SK-N-SH (cell line): ENCODE results near the gene TGFBRAP1. TPM values are rescaled to one million over a fixed set of nuclear protein-coding genes. Genes with fewer than 3 reads are reported as not detected.
"Not testable (repeated sequence)": the region's sequence is repeated elsewhere in the genome, so short reads cannot be mapped to it uniquely, and the experiment has no call there.

Experiments used
- CTCF ChIA-PET: fragments of 300-600, 350-600 bp; formaldehyde crosslinking; extraction: SDS; loops from one replicate; lab custom pipeline; 2021; lab: Yijun Ruan, JAX
- POLR2A ChIA-PET: fragments of 350-600 bp; sonication (Branson Sonifier 250); formaldehyde crosslinking; extraction: SDS; loops from one replicate; lab custom pipeline; 2020; ENCODE audit warnings: antibody characterized with exemption, inconsistent platforms; lab: Yijun Ruan, JAX
- DNase-seq: peaks from one replicate; pipeline ENCODE4 v3.0.0; 2012
- H2AFZ ChIP-seq: fragments of 200-600 bp; sonication (generic); 2 replicates; pipeline ENCODE4 v1.8.1; 2016; ENCODE audit warnings: antibody characterized with exemption, mild to moderate bottlenecking, low read depth
- H3F3A ChIP-seq: fragments of 200-600 bp; sonication (generic); replicated peaks from 2 replicates; pipeline ENCODE3; 2016; ENCODE audit warnings: antibody characterized with exemption, mild to moderate bottlenecking; ENCODE audit not compliant: insufficient read depth
- H3K27ac ChIP-seq, 2 experiments: fragments of 200-500 bp in 1 of 2; fragments of 200-600 bp in 1 of 2; sonication (Bioruptor generic) in 1 of 2; sonication (generic), shearing (Covaris generic) in 1 of 2; 2 replicates each; pipeline versions ENCODE4 v1.5.1 to v1.6.1; 2014 to 2016; ENCODE audit warnings: low read depth in 2 of 2, inconsistent platforms in 1 of 2, low read length in 1 of 2, mild to moderate bottlenecking in 1 of 2, mixed read lengths in 1 of 2
- H3K27me3 ChIP-seq: fragments of 200-600 bp; sonication (generic), shearing (Covaris generic); 2 replicates; pipeline ENCODE4 v1.6.1; 2016; ENCODE audit warnings: mixed run types; ENCODE audit not compliant: insufficient read depth
- H3K36me3 ChIP-seq, 2 experiments: fragments of 200-500 bp in 1 of 2; fragments of 200-600 bp in 1 of 2; sonication (Bioruptor generic) in 1 of 2; sonication (generic) in 1 of 2; replicated peaks in 1 of 2; 2 replicates each; pipeline versions ENCODE3 to v1.5.1; 2014 to 2016; ENCODE audit warnings: low read length in 1 of 2, mild to moderate bottlenecking in 1 of 2; ENCODE audit not compliant: insufficient read depth in 2 of 2, control insufficient read depth in 1 of 2
- H3K4me1 ChIP-seq, 2 experiments: fragments of 200-500 bp in 1 of 2; fragments of 200-600 bp in 1 of 2; sonication (Bioruptor generic) in 1 of 2; sonication (generic), shearing (Covaris generic) in 1 of 2; 2 replicates each; pipeline versions ENCODE4 v1.5.1 to v1.6.1; 2014 to 2016; ENCODE audit warnings: low read depth in 1 of 2, low read length in 1 of 2, mixed run types in 1 of 2; ENCODE audit not compliant: insufficient read depth in 2 of 2, control insufficient read depth in 1 of 2
- H3K4me2 ChIP-seq: fragments of 200-600 bp; sonication (generic), shearing (Covaris generic); 2 replicates; pipeline ENCODE4 v1.6.1; 2017; ENCODE audit warnings: mixed run types
- H3K4me3 ChIP-seq, 2 experiments: fragments of 200-500 bp in 1 of 2; fragments of 200-600 bp in 1 of 2; sonication (Bioruptor generic) in 1 of 2; sonication (generic), shearing (Covaris generic) in 1 of 2; 2 replicates each; pipeline versions ENCODE4 v1.5.1 to v1.8.1; 2014 to 2016; ENCODE audit warnings: low read depth in 2 of 2, inconsistent platforms in 1 of 2, low read length in 1 of 2, mild to moderate bottlenecking in 1 of 2, mixed read lengths in 1 of 2, moderate library complexity in 1 of 2
- H3K79me2 ChIP-seq: fragments of 200-600 bp; sonication (generic); 2 replicates; pipeline ENCODE4 v1.8.1; 2017; ENCODE audit warnings: mild to moderate bottlenecking; ENCODE audit not compliant: insufficient read depth
- H3K9ac ChIP-seq: fragments of 200-600 bp; sonication (generic); 2 replicates; pipeline ENCODE4 v1.6.1; 2017; ENCODE audit warnings: mixed run types
- H3K9me2 ChIP-seq: fragments of 200-600 bp; sonication (generic); 2 replicates; pipeline ENCODE4 v1.6.1; 2017; ENCODE audit warnings: mixed run types
- H3K9me3 ChIP-seq: fragments of 200-600 bp; sonication (generic); 2 replicates; pipeline ENCODE4 v1.6.1; 2017; ENCODE audit warnings: mixed run types, mild to moderate bottlenecking, moderate library complexity
- H4K20me1 ChIP-seq: fragments of 200-600 bp; sonication (generic); 2 replicates; pipeline ENCODE4 v1.6.1; 2017; ENCODE audit warnings: mild to moderate bottlenecking, mixed run types; ENCODE audit not compliant: insufficient read depth
- CHD2 ChIP-seq: fragments of 150-350 bp; IDR thresholded peaks from 2 replicates; pipeline ENCODE4 v1.6.1; 2018; ENCODE audit warnings: low read length; ENCODE audit not compliant: partially characterized antibody
- ELF1 ChIP-seq: IDR thresholded peaks from 2 replicates; pipeline ENCODE4 v1.4.0; 2012
- EP300 ChIP-seq, 2 experiments: IDR thresholded peaks; 2 replicates each; pipeline versions ENCODE4 v1.4.0 to v1.6.1; 2012; ENCODE audit warnings: borderline replicate concordance in 1 of 2, low read depth in 1 of 2, low read length in 1 of 2
- EZH2phosphoT487 ChIP-seq: fragments of 200-600 bp; sonication (generic); IDR thresholded peaks from 2 replicates; pipeline ENCODE4 v1.6.1; 2017; ENCODE audit warnings: low read depth, mixed run types, mild to moderate bottlenecking, antibody characterized with exemption, moderate library complexity, borderline replicate concordance
- FOSL2 ChIP-seq: IDR thresholded peaks from 2 replicates; pipeline ENCODE4 v1.4.0; 2012; ENCODE audit warnings: low read depth, mild to moderate bottlenecking, moderate library complexity, borderline replicate concordance
- FOXM1 ChIP-seq: IDR thresholded peaks from 2 replicates; pipeline ENCODE4 v1.4.0; 2012; ENCODE audit warnings: low read depth, mild to moderate bottlenecking
- GABPA ChIP-seq: IDR thresholded peaks from 2 replicates; pipeline ENCODE4 v1.4.0; 2012; ENCODE audit warnings: low read depth, mild to moderate bottlenecking
- JUND ChIP-seq: IDR thresholded peaks from 2 replicates; pipeline ENCODE4 v1.4.0; 2012
- MXI1 ChIP-seq: IDR thresholded peaks from 2 replicates; pipeline ENCODE4 v1.6.1; 2012; ENCODE audit warnings: mild to moderate bottlenecking, low read depth, low read length, improper control_type of control experiment
- NFIC ChIP-seq: IDR thresholded peaks from 2 replicates; pipeline ENCODE4 v1.4.0; 2012; ENCODE audit warnings: borderline replicate concordance
- RAD21 ChIP-seq: IDR thresholded peaks from 2 replicates; pipeline ENCODE4 v1.6.1; 2012; ENCODE audit warnings: mild to moderate bottlenecking, low read length
- RXRA ChIP-seq: IDR thresholded peaks from 2 replicates; pipeline ENCODE4 v1.4.0; 2012; ENCODE audit warnings: low read depth, mild to moderate bottlenecking, borderline replicate concordance
- TEAD4 ChIP-seq: IDR thresholded peaks from 2 replicates; pipeline ENCODE4 v1.4.0; 2012; ENCODE audit warnings: mild to moderate bottlenecking, borderline replicate concordance; ENCODE audit not compliant: insufficient read depth
- WGBS: methylation state at CpG from one replicate; pipeline ENCODE4 v1.1.6; 2017; ENCODE audit warnings: low lambda C conversion rate; 5-methylcytosine and 5-hydroxymethylcytosine counted together
- polyA plus RNA-seq, 3 experiments: library from polyadenylated mRNA; depleted of rRNA; stranded (reverse); fragments of >200 nt; gene quantifications; 2 replicates each; pipeline ENCODE4 v1.2.3, GENCODE V29; 2012
- TF ChIP-seq, protein P1 (sequence below): IDR thresholded peaks from 2 replicates; pipeline ENCODE4 v1.4.0; 2012; ENCODE audit warnings: low read depth, borderline replicate concordance
- TF ChIP-seq, protein P2 (sequence below): IDR thresholded peaks from 2 replicates; pipeline ENCODE4 v1.4.0; 2012; ENCODE audit warnings: low read depth, borderline replicate concordance
- TF ChIP-seq, protein P3 (sequence below): IDR thresholded peaks from 2 replicates; pipeline ENCODE4 v1.6.1; 2012; ENCODE audit warnings: mild to moderate bottlenecking, low read depth, low read length, moderate library complexity

TGFBRAP1 gene
- polyA plus RNA-seq, 1 of the 3 experiments (the other 2 are of a cell fraction) = 5.7 TPM

DNA sequence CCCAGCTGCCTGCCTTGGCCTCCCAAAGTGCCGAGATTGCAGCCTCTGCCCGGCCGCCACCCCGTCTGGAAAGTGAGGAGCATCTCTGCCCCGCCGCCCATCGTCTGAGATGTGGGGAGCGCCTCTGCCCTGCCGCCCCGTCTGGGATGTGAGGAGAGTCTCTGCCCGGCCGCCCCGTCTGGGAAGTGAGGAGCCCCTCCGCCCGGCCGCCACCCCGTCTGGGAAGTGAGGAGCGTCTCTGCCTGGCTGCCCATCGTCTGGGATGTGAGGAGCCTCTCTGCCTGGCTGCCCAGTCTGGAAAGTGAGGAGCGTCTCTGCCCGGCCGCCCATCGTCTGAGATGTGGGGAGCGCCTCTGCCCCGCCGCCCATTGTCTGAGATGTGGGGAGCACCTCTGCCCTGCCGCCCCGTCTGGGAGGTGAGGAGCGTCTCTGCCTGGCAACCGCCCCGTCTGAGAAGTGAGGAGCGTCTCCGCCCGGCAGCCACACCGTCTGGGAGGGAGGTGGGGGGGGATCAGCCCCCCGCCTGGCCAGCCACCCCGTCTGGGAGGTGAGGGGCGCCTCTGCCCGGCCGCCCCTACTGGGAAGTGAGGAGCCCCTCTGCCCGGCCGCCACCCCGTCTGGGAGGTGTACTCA, 78.4 kb downstream of the TGFBRAP1 start:
- not testable (repeated sequence) for H3K27me3 ChIP-seq, H3F3A ChIP-seq

DNA sequence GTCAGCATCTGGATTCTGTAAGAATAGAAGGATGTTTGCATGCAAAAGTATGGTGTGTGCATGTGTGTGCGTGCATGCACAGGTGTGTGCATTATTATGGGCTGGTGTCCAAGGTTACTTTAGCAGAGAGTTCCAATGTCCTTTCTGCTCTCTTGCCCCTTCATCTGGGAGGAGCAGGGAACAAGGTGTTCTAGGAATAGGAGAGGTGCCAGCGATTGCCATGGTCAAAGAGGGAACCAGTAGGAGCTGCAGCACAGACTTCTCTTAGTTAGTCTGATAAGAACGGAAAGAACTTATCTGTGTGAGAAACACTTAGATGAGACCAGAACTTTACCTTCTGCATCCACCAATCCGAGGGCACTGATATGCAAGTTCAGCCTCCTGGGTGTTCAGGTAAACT, 79.6 kb downstream of the TGFBRAP1 start:
- CTCF ChIA-PET = no interaction called here
- 68% methylated on average over 4 of the region's 4 CpGs for WGBS
- H3K4me3 ChIP-seq = no peak overlapping the region

More for the DNA sequence above, 78.4 kb downstream of the TGFBRAP1 start:
- POLR2A ChIA-PET, H3K9me2 ChIP-seq, H2AFZ ChIP-seq, H3K79me2 ChIP-seq, H3K4me2 ChIP-seq, H3K36me3 ChIP-seq, H3K9me3 ChIP-seq, H3K27ac ChIP-seq, H3K9ac ChIP-seq, DNase-seq, H3K4me3 ChIP-seq, H4K20me1 ChIP-seq, H3K4me1 ChIP-seq: not testable (repeated sequence)
- WGBS = 93% methylated on average over 9 of the region's 43 CpGs
- CTCF ChIA-PET = interaction anchor here (0.7 kb wide), 1 partner anchor 268 kb away, joined by 3 read pairs; no protein-coding TSS in a partner anchor

DNA sequence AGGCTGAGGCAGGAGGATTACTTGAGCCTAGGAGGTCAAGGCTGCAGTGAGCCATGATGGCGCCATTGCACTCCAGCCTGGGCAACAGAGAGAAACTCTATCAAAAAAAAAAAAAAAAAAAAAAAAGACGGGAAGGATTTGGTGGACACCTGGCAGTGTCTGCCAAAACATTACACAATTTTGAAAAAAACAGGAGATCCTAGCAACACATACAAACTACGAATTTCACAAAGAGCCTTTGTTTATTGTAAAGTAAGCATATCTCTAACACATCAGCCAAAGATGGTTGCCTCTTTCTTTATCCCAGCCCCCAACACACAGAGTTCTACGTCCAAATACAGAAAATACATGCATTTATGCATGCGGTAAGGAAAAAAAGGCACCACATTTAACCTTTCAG, 80.4 kb downstream of the TGFBRAP1 start:
- no peaks in the 10 kb centered on the region for H3K79me2 ChIP-seq
- no peak overlapping the region for H3K27ac ChIP-seq
- H3K27me3 ChIP-seq = no peaks in the 10 kb centered on the region
- H3K4me2 ChIP-seq = no peak overlapping the region
- no peak overlapping the region for H2AFZ ChIP-seq
- POLR2A ChIA-PET = no interaction called here
- no peaks in the 10 kb centered on the region for H3F3A ChIP-seq
- H4K20me1 ChIP-seq = no peaks in the 10 kb centered on the region
- CTCF ChIA-PET = interaction anchor here (1.7 kb wide), 1 partner anchor 11 kb away, joined by 10 read pairs; no protein-coding TSS in a partner anchor
- no peaks in the 10 kb centered on the region for H3K9me3 ChIP-seq
- 60% methylated on average over 5 of the region's 5 CpGs for WGBS
- no peaks in the 10 kb centered on the region for H3K36me3 ChIP-seq
- no peak overlapping the region for H3K9ac ChIP-seq
- DNase-seq = no peak
- H3K4me1 ChIP-seq = peaks cover 0 to 5% of the 10 kb centered on the region in 2 experiments; a peak in 1 of 4 replicates
- no peak overlapping the region for H3K4me3 ChIP-seq
- H3K9me2 ChIP-seq = no peaks in the 10 kb centered on the region
- TF ChIP-seq EZH2phosphoT487 = no peak
- TF ChIP-seq JUND = no peak
- no peak for TF ChIP-seq GABPA
- TF ChIP-seq, protein P1, sequence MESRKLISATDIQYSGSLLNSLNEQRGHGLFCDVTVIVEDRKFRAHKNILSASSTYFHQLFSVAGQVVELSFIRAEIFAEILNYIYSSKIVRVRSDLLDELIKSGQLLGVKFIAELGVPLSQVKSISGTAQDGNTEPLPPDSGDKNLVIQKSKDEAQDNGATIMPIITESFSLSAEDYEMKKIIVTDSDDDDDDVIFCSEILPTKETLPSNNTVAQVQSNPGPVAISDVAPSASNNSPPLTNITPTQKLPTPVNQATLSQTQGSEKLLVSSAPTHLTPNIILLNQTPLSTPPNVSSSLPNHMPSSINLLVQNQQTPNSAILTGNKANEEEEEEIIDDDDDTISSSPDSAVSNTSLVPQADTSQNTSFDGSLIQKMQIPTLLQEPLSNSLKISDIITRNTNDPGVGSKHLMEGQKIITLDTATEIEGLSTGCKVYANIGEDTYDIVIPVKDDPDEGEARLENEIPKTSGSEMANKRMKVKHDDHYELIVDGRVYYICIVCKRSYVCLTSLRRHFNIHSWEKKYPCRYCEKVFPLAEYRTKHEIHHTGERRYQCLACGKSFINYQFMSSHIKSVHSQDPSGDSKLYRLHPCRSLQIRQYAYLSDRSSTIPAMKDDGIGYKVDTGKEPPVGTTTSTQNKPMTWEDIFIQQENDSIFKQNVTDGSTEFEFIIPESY = no peak
- TF ChIP-seq TEAD4 = no peak
- no peak for TF ChIP-seq RAD21
- no peak for TF ChIP-seq FOXM1
- TF ChIP-seq MXI1 = no peak
- no peak for TF ChIP-seq RXRA
- no peak for TF ChIP-seq NFIC
- TF ChIP-seq ELF1 = no peak
- TF ChIP-seq, protein P2, sequence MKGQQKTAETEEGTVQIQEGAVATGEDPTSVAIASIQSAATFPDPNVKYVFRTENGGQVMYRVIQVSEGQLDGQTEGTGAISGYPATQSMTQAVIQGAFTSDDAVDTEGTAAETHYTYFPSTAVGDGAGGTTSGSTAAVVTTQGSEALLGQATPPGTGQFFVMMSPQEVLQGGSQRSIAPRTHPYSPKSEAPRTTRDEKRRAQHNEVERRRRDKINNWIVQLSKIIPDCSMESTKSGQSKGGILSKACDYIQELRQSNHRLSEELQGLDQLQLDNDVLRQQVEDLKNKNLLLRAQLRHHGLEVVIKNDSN = no peak
- no peak for TF ChIP-seq FOSL2
- TF ChIP-seq CHD2 = no peak
- TF ChIP-seq, protein P3, sequence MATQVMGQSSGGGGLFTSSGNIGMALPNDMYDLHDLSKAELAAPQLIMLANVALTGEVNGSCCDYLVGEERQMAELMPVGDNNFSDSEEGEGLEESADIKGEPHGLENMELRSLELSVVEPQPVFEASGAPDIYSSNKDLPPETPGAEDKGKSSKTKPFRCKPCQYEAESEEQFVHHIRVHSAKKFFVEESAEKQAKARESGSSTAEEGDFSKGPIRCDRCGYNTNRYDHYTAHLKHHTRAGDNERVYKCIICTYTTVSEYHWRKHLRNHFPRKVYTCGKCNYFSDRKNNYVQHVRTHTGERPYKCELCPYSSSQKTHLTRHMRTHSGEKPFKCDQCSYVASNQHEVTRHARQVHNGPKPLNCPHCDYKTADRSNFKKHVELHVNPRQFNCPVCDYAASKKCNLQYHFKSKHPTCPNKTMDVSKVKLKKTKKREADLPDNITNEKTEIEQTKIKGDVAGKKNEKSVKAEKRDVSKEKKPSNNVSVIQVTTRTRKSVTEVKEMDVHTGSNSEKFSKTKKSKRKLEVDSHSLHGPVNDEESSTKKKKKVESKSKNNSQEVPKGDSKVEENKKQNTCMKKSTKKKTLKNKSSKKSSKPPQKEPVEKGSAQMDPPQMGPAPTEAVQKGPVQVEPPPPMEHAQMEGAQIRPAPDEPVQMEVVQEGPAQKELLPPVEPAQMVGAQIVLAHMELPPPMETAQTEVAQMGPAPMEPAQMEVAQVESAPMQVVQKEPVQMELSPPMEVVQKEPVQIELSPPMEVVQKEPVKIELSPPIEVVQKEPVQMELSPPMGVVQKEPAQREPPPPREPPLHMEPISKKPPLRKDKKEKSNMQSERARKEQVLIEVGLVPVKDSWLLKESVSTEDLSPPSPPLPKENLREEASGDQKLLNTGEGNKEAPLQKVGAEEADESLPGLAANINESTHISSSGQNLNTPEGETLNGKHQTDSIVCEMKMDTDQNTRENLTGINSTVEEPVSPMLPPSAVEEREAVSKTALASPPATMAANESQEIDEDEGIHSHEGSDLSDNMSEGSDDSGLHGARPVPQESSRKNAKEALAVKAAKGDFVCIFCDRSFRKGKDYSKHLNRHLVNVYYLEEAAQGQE = no peak

More for the DNA sequence above, 79.6 kb downstream of the TGFBRAP1 start:
- H3K9me3 ChIP-seq = no peaks in the 10 kb centered on the region
- H3F3A ChIP-seq = no peaks in the 10 kb centered on the region
- H3K36me3 ChIP-seq = no peaks in the 10 kb centered on the region
- H3K79me2 ChIP-seq = no peaks in the 10 kb centered on the region
- no peak overlapping the region for H3K27ac ChIP-seq
- no peaks in the 10 kb centered on the region for H3K9me2 ChIP-seq
- POLR2A ChIA-PET = no interaction called here
- H3K4me2 ChIP-seq = no peak overlapping the region
- no peak overlapping the region for H2AFZ ChIP-seq
- peaks cover 0 to 5% of the 10 kb centered on the region in 2 experiments; a peak in 1 of 4 replicates for H3K4me1 ChIP-seq
- no peaks in the 10 kb centered on the region for H4K20me1 ChIP-seq
- DNase-seq = no peak
- no peak for TF ChIP-seq EP300 (IDR thresholded peaks at IDR 0.05; ENCODE audit: borderline replicate concordance in 1 of 2, low read depth in 1 of 2, low read length in 1 of 2)
- no peak for TF ChIP-seq TEAD4
- H3K9ac ChIP-seq = no peak overlapping the region
- no peaks in the 10 kb centered on the region for H3K27me3 ChIP-seq
